ENCODE data around the gene ARMC8. TPM values are rescaled to one million over a fixed set of nuclear protein-coding genes. Genes with fewer than 3 reads are reported as not detected.
A peak's percentile ranks its signal among the peaks of the same experiment; 100 is the strongest.

Gene ARMC8
- total RNA-seq, 1 donor from 2014 or later: 45.3 TPM

- TF ChIP-seq CTCF (IDR thresholded peaks at IDR 0.05): no peak
- Histone ChIP-seq H3K4me3 (peak within 1 kb of the TSS; percentile 78), H3K36me3 (peaks cover 30% of the 10 kb centered on the region), H3K4me1 (peaks cover 22% of the 10 kb centered on the region), H3K27me3 (ENCODE audit: low read depth) (no peaks in the 10 kb centered on the region), H3K9me3 (no peaks in the 10 kb centered on the region), H3K27ac (peak within 1 kb of the TSS; percentile 82)
- ATAC-seq: peak; percentile 96 to 98
- intact Hi-C loops (cut with DNase I): no loop called here
- peak; percentile 86 for DNase-seq
These were observed 12.5 kb upstream of the ARMC8 start, which contains the start of gene DBR1 for GRCh38 chr3:138174421-138175131. TSS of gene DBR1 (minus strand) at chr3:138174921. CDS start at chr3:138174795, 126 bp downstream.

GRCh38 chr3:138180375-138181029, 6.6 kb upstream of the ARMC8 start:
- no peak overlapping the region for H3K27ac ChIP-seq
- peak; percentile 56 to 62 for ATAC-seq
- no peaks in the 10 kb centered on the region for H3K4me1 ChIP-seq
- DNase-seq: no peak
- H3K9me3 ChIP-seq: no peaks in the 10 kb centered on the region
- H3K27me3 ChIP-seq (ENCODE audit: low read depth): no peaks in the 10 kb centered on the region
- peak; percentile 37 for TF ChIP-seq CTCF (IDR thresholded peaks at IDR 0.05)
- no peaks in the 10 kb centered on the region for H3K36me3 ChIP-seq
- no peak overlapping the region for H3K4me3 ChIP-seq
- intact Hi-C loops (cut with DNase I): no loop called here

GRCh38 chr3:138184994-138185393, 2.1 kb upstream of the ARMC8 start:
- H3K36me3 ChIP-seq: no peaks in the 10 kb centered on the region
- peaks cover 23% of the 10 kb centered on the region for H3K4me1 ChIP-seq
- no peak for TF ChIP-seq CTCF (IDR thresholded peaks at IDR 0.05)
- H3K9me3 ChIP-seq: no peaks in the 10 kb centered on the region
- no peak overlapping the region for H3K4me3 ChIP-seq
- DNase-seq (no peak), ATAC-seq (no peak)
- no peaks in the 10 kb centered on the region for H3K27me3 ChIP-seq (ENCODE audit: low read depth)
- no peak overlapping the region for H3K27ac ChIP-seq
- intact Hi-C loops (cut with DNase I): no loop called here

GRCh38 chr3:138186221-138186620, 880 bp upstream of the ARMC8 start:
- Histone ChIP-seq H3K9me3 (no peaks in the 10 kb centered on the region), H3K27ac (no peak overlapping the region), H3K27me3 (ENCODE audit: low read depth) (no peaks in the 10 kb centered on the region), H3K4me3 (peak overlapping the region; percentile 88), H3K36me3 (no peaks in the 10 kb centered on the region), H3K4me1 (peaks cover 23% of the 10 kb centered on the region)
- DNase-seq: no peak
- intact Hi-C loops (cut with DNase I): no loop called here
- peak; percentile 6 to 14 for ATAC-seq
- no peak for TF ChIP-seq CTCF (IDR thresholded peaks at IDR 0.05)

GRCh38 chr3:138186803-138187295, 252 bp upstream of the ARMC8 start:
- peak; percentile 99 for ATAC-seq
- peak; percentile 95 for DNase-seq
- intact Hi-C loops (cut with DNase I): no loop called here
- peak overlapping the region; percentile 97 for H3K27ac ChIP-seq
- H3K4me1 ChIP-seq: peaks cover 23% of the 10 kb centered on the region
- H3K36me3 ChIP-seq: peaks cover 4% of the 10 kb centered on the region
- no peak for TF ChIP-seq CTCF (IDR thresholded peaks at IDR 0.05)
- no peaks in the 10 kb centered on the region for H3K9me3 ChIP-seq
- H3K4me3 ChIP-seq: peak overlapping the region; percentile 88
- no peaks in the 10 kb centered on the region for H3K27me3 ChIP-seq (ENCODE audit: low read depth)

Measured in lower lobe of right lung (tissue), 2 donors.